MM.1S (cell line): ENCODE measurements around the gene DISC1.

ENCODE experiments used
- DNase-seq: peaks from one replicate; pipeline ENCODE4 v3.0.0-alpha.2; 2015
- H2AFZ ChIP-seq: fragments of 300-600 bp; sonication (generic); 2 replicates; pipeline ENCODE4 v1.6.0; 2016; ENCODE audit warnings: antibody characterized with exemption, low read length
- H3F3A ChIP-seq: fragments of 300-600 bp; sonication (generic); 2 replicates; pipeline ENCODE4 v1.6.1; 2016; ENCODE audit warnings: mild to moderate bottlenecking, antibody characterized with exemption, low read length, moderate library complexity, mixed read lengths; ENCODE audit not compliant: insufficient read depth
- H3K27ac ChIP-seq: fragments of 300-600 bp; sonication (generic); 2 replicates; pipeline ENCODE4 v1.5.1; 2016; ENCODE audit warnings: mild to moderate bottlenecking, low read length
- H3K27me3 ChIP-seq: fragments of 300-600 bp; sonication (generic); replicated peaks from 2 replicates; pipeline ENCODE4 v1.6.0; 2016; ENCODE audit warnings: low read length; ENCODE audit not compliant: insufficient read depth
- H3K36me3 ChIP-seq: fragments of 300-600 bp; sonication (generic); replicated peaks from 2 replicates; pipeline ENCODE4 v1.6.1; 2016; ENCODE audit warnings: mild to moderate bottlenecking, low read length, mixed read lengths; ENCODE audit not compliant: insufficient read depth
- H3K4me1 ChIP-seq: fragments of 300-600 bp; sonication (generic); 2 replicates; pipeline ENCODE4 v1.6.1; 2016; ENCODE audit warnings: low read length, mixed read lengths
- H3K4me2 ChIP-seq: fragments of 300-600 bp; sonication (generic); 2 replicates; pipeline ENCODE4 v1.6.0; 2016; ENCODE audit warnings: low read depth, low read length
- H3K4me3 ChIP-seq: fragments of 300-600 bp; sonication (generic); 2 replicates; pipeline ENCODE4 v1.5.1; 2016; ENCODE audit warnings: low read length, mixed read lengths
- H3K79me2 ChIP-seq: fragments of 300-600 bp; sonication (generic); 2 replicates; pipeline ENCODE4 v1.6.1; 2016; ENCODE audit warnings: mixed run types, low read length, mixed read lengths
- H3K9ac ChIP-seq: fragments of 300-600 bp; sonication (generic); 2 replicates; pipeline ENCODE4 v1.6.1; 2016; ENCODE audit warnings: low read length, mixed read lengths
- H3K9me2 ChIP-seq: fragments of 300-600 bp; sonication (generic); replicated peaks from 2 replicates; pipeline ENCODE4 v1.6.1; 2016; ENCODE audit warnings: mild to moderate bottlenecking, low read length, mixed read lengths; ENCODE audit not compliant: insufficient read depth
- H3K9me3 ChIP-seq: fragments of 300-600 bp; sonication (generic); replicated peaks from 2 replicates; pipeline ENCODE4 v1.6.1; 2016; ENCODE audit warnings: mild to moderate bottlenecking, low read length, mixed read lengths; ENCODE audit not compliant: insufficient read depth
- H4K20me1 ChIP-seq: fragments of 300-600 bp; sonication (generic); 2 replicates; pipeline ENCODE4 v1.6.1; 2016; ENCODE audit warnings: mild to moderate bottlenecking, low read length, moderate library complexity, mixed read lengths; ENCODE audit not compliant: insufficient read depth
- EZH2 ChIP-seq: fragments of 300-600 bp; sonication (generic); optimal IDR thresholded peaks from 2 replicates; pipeline ENCODE3; 2017; ENCODE audit warnings: low read depth, mild to moderate bottlenecking, antibody characterized with exemption, low read length, mixed read lengths
- EZH2phosphoT487 ChIP-seq: fragments of 300-600 bp; sonication (generic); IDR thresholded peaks from 2 replicates; pipeline ENCODE4 v1.6.1; 2018; ENCODE audit warnings: antibody characterized with exemption, low read length
- TF ChIP-seq, protein P1 (sequence below): fragments of 300-600 bp; sonication (generic); IDR thresholded peaks from 2 replicates; pipeline ENCODE4 v1.5.1; 2016; ENCODE audit warnings: antibody characterized with exemption, low read length, mixed read lengths

Gene DISC1

DNA sequence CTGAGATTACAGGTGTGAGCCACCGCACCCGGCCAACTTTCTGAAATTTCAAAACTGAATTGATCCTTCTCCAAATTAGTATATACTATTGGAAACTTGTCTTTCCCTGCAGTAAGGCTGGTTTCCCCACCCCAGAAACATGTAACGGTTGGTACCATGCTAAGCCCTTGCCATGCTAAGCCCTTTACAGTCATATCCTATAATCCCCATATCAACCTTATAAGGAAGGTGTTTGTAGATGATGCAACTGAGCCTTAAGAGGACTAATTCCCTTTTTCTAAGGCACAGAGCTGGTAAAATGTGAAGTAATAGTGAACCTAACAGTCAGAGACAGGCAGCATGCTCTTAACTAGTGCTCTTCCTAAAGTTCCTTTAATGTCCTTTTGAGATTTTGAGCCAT, 413.7 kb downstream of the DISC1 start:
- H3F3A ChIP-seq = no peaks in the 10 kb centered on the region
- no peak overlapping the region for H2AFZ ChIP-seq
- H3K9ac ChIP-seq = no peak overlapping the region
- no peak overlapping the region for H3K4me3 ChIP-seq
- no peaks in the 10 kb centered on the region for H3K79me2 ChIP-seq
- H3K27me3 ChIP-seq = no peaks in the 10 kb centered on the region
- H3K36me3 ChIP-seq = no peaks in the 10 kb centered on the region
- DNase-seq = no peak
- H3K27ac ChIP-seq = no peak overlapping the region
- no peaks in the 10 kb centered on the region for H4K20me1 ChIP-seq
- H3K4me2 ChIP-seq = no peak overlapping the region
- no peaks in the 10 kb centered on the region for H3K9me2 ChIP-seq
- no peaks in the 10 kb centered on the region for H3K9me3 ChIP-seq
- no peaks in the 10 kb centered on the region for H3K4me1 ChIP-seq
- TF ChIP-seq, protein P1, sequence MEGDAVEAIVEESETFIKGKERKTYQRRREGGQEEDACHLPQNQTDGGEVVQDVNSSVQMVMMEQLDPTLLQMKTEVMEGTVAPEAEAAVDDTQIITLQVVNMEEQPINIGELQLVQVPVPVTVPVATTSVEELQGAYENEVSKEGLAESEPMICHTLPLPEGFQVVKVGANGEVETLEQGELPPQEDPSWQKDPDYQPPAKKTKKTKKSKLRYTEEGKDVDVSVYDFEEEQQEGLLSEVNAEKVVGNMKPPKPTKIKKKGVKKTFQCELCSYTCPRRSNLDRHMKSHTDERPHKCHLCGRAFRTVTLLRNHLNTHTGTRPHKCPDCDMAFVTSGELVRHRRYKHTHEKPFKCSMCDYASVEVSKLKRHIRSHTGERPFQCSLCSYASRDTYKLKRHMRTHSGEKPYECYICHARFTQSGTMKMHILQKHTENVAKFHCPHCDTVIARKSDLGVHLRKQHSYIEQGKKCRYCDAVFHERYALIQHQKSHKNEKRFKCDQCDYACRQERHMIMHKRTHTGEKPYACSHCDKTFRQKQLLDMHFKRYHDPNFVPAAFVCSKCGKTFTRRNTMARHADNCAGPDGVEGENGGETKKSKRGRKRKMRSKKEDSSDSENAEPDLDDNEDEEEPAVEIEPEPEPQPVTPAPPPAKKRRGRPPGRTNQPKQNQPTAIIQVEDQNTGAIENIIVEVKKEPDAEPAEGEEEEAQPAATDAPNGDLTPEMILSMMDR = no peak
- no peak for TF ChIP-seq EZH2
- no peak for TF ChIP-seq EZH2phosphoT487

DNA sequence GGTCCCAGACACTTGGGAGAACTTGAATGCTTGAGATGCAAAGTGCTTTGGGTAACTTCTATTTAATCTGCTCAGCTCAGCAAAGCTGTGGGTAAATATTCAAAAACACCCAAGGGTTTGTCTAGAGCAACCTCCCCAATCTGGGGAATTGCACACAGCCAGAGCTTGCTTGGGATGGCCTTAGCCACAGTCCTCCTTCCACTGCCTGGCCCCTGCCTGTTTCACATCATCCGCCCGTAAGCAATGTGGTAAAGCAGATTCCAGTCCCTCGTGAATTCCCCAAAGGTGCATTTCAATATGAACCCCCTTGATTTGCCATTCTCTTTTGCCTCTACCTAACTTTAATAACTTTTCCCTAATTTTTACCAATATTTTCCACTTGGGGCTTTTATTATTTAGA, 418.1 kb downstream of the DISC1 start:
- Histone ChIP-seq H3K9me2 (no peaks in the 10 kb centered on the region), H3K27ac (no peak overlapping the region), H3F3A (no peaks in the 10 kb centered on the region), H3K79me2 (no peaks in the 10 kb centered on the region), H4K20me1 (no peaks in the 10 kb centered on the region), H3K36me3 (no peaks in the 10 kb centered on the region), H3K9me3 (no peaks in the 10 kb centered on the region), H3K9ac (no peak overlapping the region), H3K27me3 (no peaks in the 10 kb centered on the region), H2AFZ (no peak overlapping the region), H3K4me2 (no peak overlapping the region), H3K4me1 (no peaks in the 10 kb centered on the region), H3K4me3 (no peak overlapping the region)
- TF ChIP-seq EZH2 = no peak
- TF ChIP-seq EZH2phosphoT487 = no peak
- TF ChIP-seq, protein P1 = no peak
- no peak for DNase-seq

DNA sequence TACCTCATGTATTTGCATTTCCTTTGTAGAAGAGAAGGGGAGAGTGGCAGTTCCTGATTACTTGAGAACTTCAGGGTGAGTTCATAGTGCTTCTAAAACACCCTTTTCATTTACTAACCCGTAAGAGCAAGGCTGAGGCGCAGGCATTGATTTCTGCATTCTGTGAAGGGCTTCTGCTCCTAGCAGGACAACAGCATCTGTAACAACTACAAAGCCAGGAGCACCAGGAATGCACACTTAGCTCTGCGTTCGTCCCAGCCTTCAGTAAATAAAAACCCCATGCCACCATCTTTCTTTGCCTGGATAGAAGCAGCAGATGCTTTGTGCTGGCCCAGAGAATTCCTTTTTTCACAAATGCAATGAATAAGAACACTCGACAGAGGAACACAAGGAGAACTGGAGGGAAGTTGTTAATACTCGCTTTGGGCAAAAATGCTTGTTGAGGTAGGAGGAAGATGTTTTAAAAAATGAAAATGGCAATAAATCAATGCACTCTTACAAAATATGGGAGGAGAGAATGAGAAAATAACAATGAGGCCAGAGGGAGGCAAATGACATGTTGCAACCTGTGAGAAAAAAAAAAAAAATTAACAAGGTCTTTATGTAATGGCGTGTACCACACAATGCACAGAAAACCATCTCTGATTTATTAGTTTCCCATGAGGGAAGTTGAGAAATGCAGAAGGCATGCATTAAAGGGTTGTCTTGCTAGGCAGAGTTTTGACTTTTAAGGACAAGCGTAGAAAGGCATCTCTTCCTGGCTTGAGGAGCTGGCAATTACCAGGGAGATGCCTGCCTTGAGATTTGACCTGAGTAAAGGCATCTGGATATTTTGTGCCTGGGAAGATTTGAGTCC, 418.8 kb downstream of the DISC1 start:
- H3K27ac ChIP-seq = no peak overlapping the region
- H3K27me3 ChIP-seq = no peaks in the 10 kb centered on the region
- no peak overlapping the region for H3K9ac ChIP-seq
- no peaks in the 10 kb centered on the region for H3K36me3 ChIP-seq
- H3K4me2 ChIP-seq = no peak overlapping the region
- H2AFZ ChIP-seq = no peak overlapping the region
- no peak for DNase-seq
- no peaks in the 10 kb centered on the region for H3K79me2 ChIP-seq
- no peaks in the 10 kb centered on the region for H3K9me3 ChIP-seq
- TF ChIP-seq, protein P1 = no peak
- TF ChIP-seq EZH2phosphoT487 (no peak), EZH2 (no peak)
- no peaks in the 10 kb centered on the region for H3K4me1 ChIP-seq
- H3K4me3 ChIP-seq = no peak overlapping the region
- H3K9me2 ChIP-seq = no peaks in the 10 kb centered on the region
- no peaks in the 10 kb centered on the region for H4K20me1 ChIP-seq
- no peaks in the 10 kb centered on the region for H3F3A ChIP-seq
